Smooth muscle cell (in vitro differentiated cells): ENCODE results near the gene TECPR1. TPM values are rescaled to one million over a fixed set of nuclear protein-coding genes. Genes with fewer than 3 reads are reported as not detected.

Source experiments
- DNase-seq: peaks from one replicate; lab custom pipeline; 2025; ENCODE audit not compliant: unreplicated experiment; lab: John Stamatoyannopoulos, UW
- H2AFZ ChIP-seq: fragments of 200-600 bp; sonication (generic); 2 replicates; pipeline ENCODE4 v1.6.0; 2016; ENCODE audit warnings: antibody characterized with exemption, low read depth, mild to moderate bottlenecking
- H3F3A ChIP-seq: fragments of 200-600 bp; sonication (generic); 2 replicates; pipeline ENCODE4 v1.6.0; 2017; ENCODE audit warnings: antibody characterized with exemption, low read depth
- H3K27ac ChIP-seq: fragments of 200-600 bp; sonication (generic); 2 replicates; pipeline ENCODE4 v1.5.1; 2016; ENCODE audit warnings: low read depth, mild to moderate bottlenecking
- H3K27me3 ChIP-seq: fragments of 200-600 bp; sonication (generic); 2 replicates; pipeline ENCODE4 v1.6.1; 2016; ENCODE audit warnings: low read depth, mild to moderate bottlenecking
- H3K36me3 ChIP-seq: fragments of 200-600 bp; sonication (generic); 2 replicates; pipeline ENCODE4 v1.5.1; 2016; ENCODE audit warnings: low read depth
- H3K4me1 ChIP-seq: fragments of 200-600 bp; sonication (generic); 2 replicates; pipeline ENCODE4 v1.5.1; 2016; ENCODE audit warnings: low read depth
- H3K4me2 ChIP-seq: fragments of 200-600 bp; sonication (generic); 2 replicates; pipeline ENCODE4 v1.6.0; 2016; ENCODE audit warnings: mild to moderate bottlenecking
- H3K4me3 ChIP-seq: fragments of 200-600 bp; sonication (generic); 2 replicates; pipeline ENCODE4 v1.5.1; 2016; ENCODE audit warnings: mild to moderate bottlenecking
- H3K79me2 ChIP-seq: fragments of 200-600 bp; sonication (generic); 2 replicates; pipeline ENCODE4 v1.6.0; 2016; ENCODE audit warnings: low read depth, mild to moderate bottlenecking
- H3K9ac ChIP-seq: fragments of 200-600 bp; sonication (generic); 2 replicates; pipeline ENCODE4 v1.6.0; 2016; ENCODE audit warnings: low read depth
- H3K9me3 ChIP-seq: fragments of 200-600 bp; sonication (generic); replicated peaks from 2 replicates; pipeline ENCODE4 v1.5.1; 2016; ENCODE audit warnings: low read depth
- H4K20me1 ChIP-seq: fragments of 200-600 bp; sonication (generic); 2 replicates; pipeline ENCODE4 v1.6.0; 2016; ENCODE audit warnings: low read depth
- CTCF ChIP-seq: fragments of 200-600 bp; sonication (generic); IDR thresholded peaks from 2 replicates; pipeline ENCODE4 v1.5.1; 2017; ENCODE audit warnings: borderline replicate concordance, mild to moderate bottlenecking, antibody characterized with exemption; ENCODE audit not compliant: insufficient read depth, poor library complexity, severe bottlenecking
- WGBS: methylation state at CpG from one replicate; pipeline ENCODE4 v1.1.7; 2016; ENCODE audit warnings: low lambda C conversion rate; 5-methylcytosine and 5-hydroxymethylcytosine counted together
- polyA plus RNA-seq: library from polyadenylated mRNA; unstranded; fragments of >200 nt; fragmentation: Nextera tagmentation; extraction: Ambion mirVana; gene quantifications from 2 replicates; pipeline ENCODE4 v1.2.1, GENCODE V29; 2016
- total RNA-seq: library from RNA; depleted of rRNA; stranded (reverse); fragments of >200 nt; gene quantifications from 2 replicates; pipeline ENCODE4 v1.2.3, GENCODE V29; 2014

Gene TECPR1
- total and polyA plus RNA-seq, 2 experiments from 2014 or later, result 8.9 to 33.1 TPM

GRCh38 chr7:98293746-98294145, 41.7 kb upstream of the TECPR1 start:
- Histone ChIP-seq H4K20me1 (peaks cover 95% of the 10 kb centered on the region), H2AFZ (no peak overlapping the region), H3K79me2 (peaks cover 9% of the 10 kb centered on the region), H3K4me1 (no peaks in the 10 kb centered on the region), H3K9me3 (no peaks in the 10 kb centered on the region), H3K27ac (no peak overlapping the region), H3F3A (peaks cover 32% of the 10 kb centered on the region), H3K9ac (no peak overlapping the region), H3K4me2 (no peak overlapping the region), H3K36me3 (no peaks in the 10 kb centered on the region), H3K4me3 (no peak overlapping the region), H3K27me3 (no peaks in the 10 kb centered on the region)
- 93% methylated on average over 13 of the region's 13 CpGs for WGBS
- no peak for TF ChIP-seq CTCF
- no peak for DNase-seq

- no peaks in the 10 kb centered on the region for H3K27me3 ChIP-seq
- H4K20me1 ChIP-seq, result peaks cover 95% of the 10 kb centered on the region
- peaks cover 14% of the 10 kb centered on the region for H3K79me2 ChIP-seq
- no peaks in the 10 kb centered on the region for H3K36me3 ChIP-seq
- H3K4me2 ChIP-seq, result no peak overlapping the region
- 83% methylated on average over 17 of the region's 17 CpGs for WGBS
- no peak overlapping the region for H2AFZ ChIP-seq
- no peak overlapping the region for H3K4me3 ChIP-seq
- H3K9ac ChIP-seq, result no peak overlapping the region
- H3F3A ChIP-seq, result peaks cover 32% of the 10 kb centered on the region
- TF ChIP-seq CTCF, result no peak
- no peak overlapping the region for H3K27ac ChIP-seq
- no peaks in the 10 kb centered on the region for H3K9me3 ChIP-seq
- no peaks in the 10 kb centered on the region for H3K4me1 ChIP-seq
- DNase-seq, result no peak
Observed at GRCh38 chr7:98293265-98293664, 41.2 kb upstream of the TECPR1 start.

- 98% methylated on average over 7 of the region's 7 CpGs for WGBS
- Histone ChIP-seq H3K4me3 (no peak overlapping the region), H3K4me1 (peaks cover 5% of the 10 kb centered on the region), H4K20me1 (peaks cover 95% of the 10 kb centered on the region), H3K27me3 (no peaks in the 10 kb centered on the region), H3K79me2 (peaks cover 29% of the 10 kb centered on the region), H2AFZ (no peak overlapping the region), H3K36me3 (no peaks in the 10 kb centered on the region), H3K4me2 (no peak overlapping the region), H3F3A (peaks cover 27% of the 10 kb centered on the region), H3K9ac (no peak overlapping the region), H3K9me3 (no peaks in the 10 kb centered on the region), H3K27ac (no peak overlapping the region)
- DNase-seq, result no peak
- TF ChIP-seq CTCF, result peak; percentile 5
Observed at GRCh38 chr7:98291717-98292116, 39.7 kb upstream of the TECPR1 start.

- Histone ChIP-seq H3K4me3 (no peak overlapping the region), H3F3A (peaks cover 24% of the 10 kb centered on the region), H3K27ac (no peak overlapping the region), H4K20me1 (peaks cover 97% of the 10 kb centered on the region), H3K9me3 (no peaks in the 10 kb centered on the region), H3K4me1 (peaks cover 25% of the 10 kb centered on the region), H3K4me2 (no peak overlapping the region), H2AFZ (no peak overlapping the region), H3K27me3 (no peaks in the 10 kb centered on the region), H3K79me2 (peaks cover 49% of the 10 kb centered on the region), H3K9ac (no peak overlapping the region), H3K36me3 (no peaks in the 10 kb centered on the region)
- WGBS, result 92% methylated on average over 4 of the region's 4 CpGs
- no peak for TF ChIP-seq CTCF
- no peak for DNase-seq
Observed at GRCh38 chr7:98289333-98289875, 37.4 kb upstream of the TECPR1 start.
